B cell (primary cell): ENCODE measurements around the gene VOPP1. TPM values are rescaled to one million over a fixed set of nuclear protein-coding genes. Genes with fewer than 3 reads are reported as not detected.

Source experiments
- ATAC-seq: fragments of 200-7000 bp; cut with Tn5 transposase; one replicate; pipeline ENCODE4 v1.10.0; 2021; ENCODE audit warnings: low read depth, mild to moderate bottlenecking, moderate number of reproducible peaks, moderate library complexity
- CTCF ChIA-PET: fragments of 350-600 bp; sonication (Branson Sonifier 250); formaldehyde crosslinking; loops from one replicate; lab custom pipeline; 2021; ENCODE audit warnings: antibody characterized with exemption, inconsistent platforms; lab: Charles Lee
- POLR2A ChIA-PET: fragments of 350-600 bp; sonication (Branson Sonifier 250); formaldehyde crosslinking; loops from one replicate; lab custom pipeline; 2021; ENCODE audit warnings: antibody characterized with exemption; lab: Charles Lee
- DNase-seq: peaks from one replicate; pipeline ENCODE4 v3.0.0; 2013
- H2AFZ ChIP-seq: 2 replicates; pipeline ENCODE4 v1.6.1; 2012; ENCODE audit warnings: mild to moderate bottlenecking, low read depth, low read length; ENCODE audit not compliant: insufficient read depth, poor library complexity, severe bottlenecking
- H3K27ac ChIP-seq, 2 donors: 1 replicate in 1 of 2; 2 replicates in 1 of 2; pipeline ENCODE4 v1.5.1; 2012 to 2013; ENCODE audit warnings: low read length in 2 of 2, mild to moderate bottlenecking in 2 of 2, moderate library complexity in 1 of 2
- H3K27me3 ChIP-seq, 4 experiments: fragments of 200-600 bp in 1 of 4; sonication (generic) in 1 of 4; replicated peaks in 1 of 4; 1 replicate in 2 of 4; 2 replicates in 2 of 4; pipeline versions ENCODE4 v1.6.1 to v1.7.0; 2013 to 2016; ENCODE audit warnings: low read length in 3 of 4, mild to moderate bottlenecking in 2 of 4, mixed read lengths in 1 of 4, moderate library complexity in 1 of 4; ENCODE audit not compliant: insufficient read depth in 4 of 4, control insufficient read depth in 3 of 4; ENCODE audit errors: control extremely low read depth in 1 of 4
- H3K36me3 ChIP-seq, 2 experiments: replicated peaks in 1 of 2; 1 replicate in 1 of 2; 2 replicates in 1 of 2; pipeline versions ENCODE4 v1.6.1 to v1.7.1; 2013; ENCODE audit warnings: low read length in 1 of 2; ENCODE audit not compliant: insufficient read depth in 2 of 2, control insufficient read depth in 1 of 2; ENCODE audit errors: control extremely low read depth in 1 of 2, extremely low read depth in 1 of 2
- H3K4me1 ChIP-seq, 2 donors: fragments of 200-600 bp in 1 of 2; sonication (generic) in 1 of 2; 1 replicate in 1 of 2; 2 replicates in 1 of 2; pipeline versions ENCODE4 v1.5.1 to v1.6.1; 2013 to 2017; ENCODE audit warnings: low read length in 2 of 2; ENCODE audit not compliant: control insufficient read depth in 2 of 2, insufficient read depth in 2 of 2
- H3K4me2 ChIP-seq: replicated peaks from 2 replicates; pipeline ENCODE3; 2012; ENCODE audit warnings: mild to moderate bottlenecking, low read depth, low read length; ENCODE audit not compliant: poor library complexity, severe bottlenecking
- H3K4me3 ChIP-seq, 5 experiments: fragments of 200-600 bp in 1 of 5; sonication (generic) in 1 of 5; 1 replicate in 3 of 5; 2 replicates in 2 of 5; pipeline versions ENCODE4 v1.5.1 to v1.7.0; 2011 to 2016; ENCODE audit warnings: low read length in 4 of 5, mild to moderate bottlenecking in 4 of 5, low read depth in 2 of 5, control low read depth in 1 of 5, moderate library complexity in 1 of 5; ENCODE audit not compliant: insufficient read depth in 1 of 5; ENCODE audit errors: control extremely low read depth in 1 of 5, extremely low read depth in 1 of 5
- H3K79me2 ChIP-seq: fragments of 200-600 bp; sonication (generic); one replicate; pipeline ENCODE4 v1.6.0; 2016; ENCODE audit warnings: low read length; ENCODE audit not compliant: control insufficient read depth, insufficient read depth
- H3K9ac ChIP-seq: fragments of 200-600 bp; sonication (generic); 2 replicates; pipeline ENCODE4 v1.6.1; 2017; ENCODE audit warnings: mild to moderate bottlenecking, low read length, moderate library complexity
- H3K9me3 ChIP-seq, 3 donors: one replicate each; pipeline versions ENCODE4 v1.6.1 to v1.7.1; 2013; ENCODE audit warnings: low read length in 2 of 3; ENCODE audit not compliant: control insufficient read depth in 2 of 3, insufficient read depth in 1 of 3; ENCODE audit errors: control extremely low read depth in 1 of 3
- H4K20me1 ChIP-seq: 2 replicates; pipeline ENCODE4 v1.6.0; 2012; ENCODE audit warnings: mild to moderate bottlenecking, low read length; ENCODE audit not compliant: insufficient read depth, control insufficient read depth, poor library complexity, severe bottlenecking
- H3K27ac Mint-ChIP-seq: one replicate; pipeline ENCODE4 v1.8.0; 2021; ENCODE audit warnings: mixed read lengths
- H3K27me3 Mint-ChIP-seq: one replicate; pipeline ENCODE4 v1.8.0; 2021; ENCODE audit warnings: mixed read lengths
- H3K4me1 Mint-ChIP-seq: one replicate; pipeline ENCODE4 v1.8.0; 2021; ENCODE audit warnings: mixed read lengths
- H3K4me3 Mint-ChIP-seq: one replicate; pipeline ENCODE4 v1.8.0; 2021; ENCODE audit warnings: mixed read lengths
- H3K9me3 Mint-ChIP-seq: one replicate; pipeline ENCODE4 v1.8.0; 2022; ENCODE audit warnings: mixed read lengths; ENCODE audit not compliant: insufficient read depth
- EZH2 ChIP-seq: IDR thresholded peaks from 2 replicates; pipeline ENCODE4 v1.6.1; 2012; ENCODE audit warnings: borderline replicate concordance, low read depth, mild to moderate bottlenecking, moderate library complexity, low read length; ENCODE audit not compliant: insufficient read depth, poor library complexity, severe bottlenecking
- WGBS: methylation state at CpG from one replicate; pipeline ENCODE4 v1.1.5; 2013; ENCODE audit warnings: missing lambda C conversion rate; ENCODE audit not compliant: insufficient coverage; 5-methylcytosine and 5-hydroxymethylcytosine counted together
- intact Hi-C: fragments of 100-400 bp; cut with micrococcal nuclease; formaldehyde crosslinking; loops from one replicate; pipeline ENCODE4 v1.10.0; 2022
- polyA plus RNA-seq: library from polyadenylated mRNA; depleted of rRNA; stranded (reverse); fragments of >200 nt; gene quantifications from 2 replicates; pipeline ENCODE4 v1.2.3, GENCODE V29; 2012
- total RNA-seq, 2 donors: library from RNA; stranded (reverse); fragments of 120-200 nt in 1 of 2; gene quantifications; 1 replicate in 1 of 2; 2 replicates in 1 of 2; pipeline versions ENCODE4 v1.2.3 to v1.2.4, GENCODE V29; 2013 to 2022
- TF ChIP-seq, protein P1 (sequence below): fragments of 200-600 bp; IDR thresholded peaks from one replicate; pipeline ENCODE4 v1.8.0; 2022; ENCODE audit warnings: antibody characterized with exemption, mild to moderate bottlenecking

The VOPP1 gene
- total and polyA plus RNA-seq, 2 donors (not counting 1 experiment from before 2014, with no cell fraction given): 53.2 to 256 TPM

DNA sequence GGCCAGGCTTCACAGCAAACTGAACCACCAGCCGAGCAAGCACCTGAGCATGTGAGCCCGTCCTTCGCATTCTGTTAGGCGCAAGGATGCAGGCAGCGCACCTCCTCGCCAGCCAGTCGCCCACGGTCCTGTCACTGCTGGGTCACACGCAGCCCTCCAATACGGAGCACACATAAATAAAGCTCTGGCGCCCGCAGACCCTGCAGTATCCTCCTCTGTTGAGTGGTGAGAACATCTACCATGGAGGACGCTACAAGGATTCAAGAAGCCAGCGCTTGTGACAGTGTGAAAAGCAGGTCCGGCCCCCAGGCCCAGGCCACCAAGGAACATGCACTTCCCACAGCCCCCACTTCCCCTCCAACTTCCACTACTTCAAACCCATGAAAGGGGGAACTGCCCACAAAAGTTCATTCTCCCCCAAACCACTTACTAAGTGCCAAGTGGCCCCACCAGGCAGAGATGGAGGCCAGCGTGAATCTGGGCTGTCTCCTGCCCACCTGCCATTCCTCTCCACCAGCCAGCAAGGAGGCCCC is 34.8 kb downstream of the VOPP1 start:
- peaks cover 32% of the 10 kb centered on the region for H4K20me1 ChIP-seq
- POLR2A ChIA-PET: interaction anchor here (1.0 to 9.8 kb wide), 2 partner anchors 9 to 32 kb away, joined by 3 to 157 read pairs; partner anchors contain the start of gene VOPP1
- WGBS: 87% methylated on average over 16 of the region's 16 CpGs
- peak overlapping the region in 1 of 5 experiments; percentile 7 for H3K4me3 ChIP-seq
- H3K4me3 Mint-ChIP-seq: peak overlapping the region; percentile 83
- H3K4me1 Mint-ChIP-seq: peaks cover 88% of the 10 kb centered on the region
- H3K4me2 ChIP-seq: peak overlapping the region; percentile 77
- TF ChIP-seq, protein P1, sequence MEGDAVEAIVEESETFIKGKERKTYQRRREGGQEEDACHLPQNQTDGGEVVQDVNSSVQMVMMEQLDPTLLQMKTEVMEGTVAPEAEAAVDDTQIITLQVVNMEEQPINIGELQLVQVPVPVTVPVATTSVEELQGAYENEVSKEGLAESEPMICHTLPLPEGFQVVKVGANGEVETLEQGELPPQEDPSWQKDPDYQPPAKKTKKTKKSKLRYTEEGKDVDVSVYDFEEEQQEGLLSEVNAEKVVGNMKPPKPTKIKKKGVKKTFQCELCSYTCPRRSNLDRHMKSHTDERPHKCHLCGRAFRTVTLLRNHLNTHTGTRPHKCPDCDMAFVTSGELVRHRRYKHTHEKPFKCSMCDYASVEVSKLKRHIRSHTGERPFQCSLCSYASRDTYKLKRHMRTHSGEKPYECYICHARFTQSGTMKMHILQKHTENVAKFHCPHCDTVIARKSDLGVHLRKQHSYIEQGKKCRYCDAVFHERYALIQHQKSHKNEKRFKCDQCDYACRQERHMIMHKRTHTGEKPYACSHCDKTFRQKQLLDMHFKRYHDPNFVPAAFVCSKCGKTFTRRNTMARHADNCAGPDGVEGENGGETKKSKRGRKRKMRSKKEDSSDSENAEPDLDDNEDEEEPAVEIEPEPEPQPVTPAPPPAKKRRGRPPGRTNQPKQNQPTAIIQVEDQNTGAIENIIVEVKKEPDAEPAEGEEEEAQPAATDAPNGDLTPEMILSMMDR: no peak
- no peak for TF ChIP-seq EZH2
- no peak for DNase-seq
- no peak overlapping the region for H2AFZ ChIP-seq
- peak overlapping the region; percentile 100 for H3K27ac ChIP-seq
- peaks cover 77% of the 10 kb centered on the region for H3K79me2 ChIP-seq
- no peak for ATAC-seq
- peak overlapping the region; percentile 99 for H3K27ac Mint-ChIP-seq
- no peaks in the 10 kb centered on the region for H3K9me3 ChIP-seq
- H3K27me3 Mint-ChIP-seq: no peaks in the 10 kb centered on the region
- peaks cover 0 to 3% of the 10 kb centered on the region in 2 experiments for H3K36me3 ChIP-seq
- no peaks in the 10 kb centered on the region for H3K27me3 ChIP-seq
- CTCF ChIA-PET: interaction anchor here (1.3 to 1.9 kb wide), 6 partner anchors 12 to 36 kb away, joined by 3 to 11 read pairs (median 4); no protein-coding TSS in a partner anchor
- no peaks in the 10 kb centered on the region for H3K9me3 Mint-ChIP-seq
- H3K9ac ChIP-seq: peak overlapping the region; percentile 1
- peaks cover 67 to 72% of the 10 kb centered on the region in 2 donors for H3K4me1 ChIP-seq
- intact Hi-C loops: no loop called here
